Activated CD8-positive, alpha-beta T cell treated with anti-CD3 and anti-CD28 coated beads, Interleukin-2, amount 10 ng/mL, durations not matched to agents 7 days and 5 days (primary cell): ENCODE results near the gene ABI3. TPM values are rescaled to one million over a fixed set of nuclear protein-coding genes. Genes with fewer than 3 reads are reported as not detected.

Experiments used
- ATAC-seq: fragments of 150-1000 bp; cut with Tn5 transposase; one replicate; pipeline ENCODE4 v1.10.0; 2021; ENCODE audit warnings: moderate library complexity
- CTCF ChIA-PET: fragments of 350-600 bp; sonication (Branson Sonifier 250); formaldehyde crosslinking; loops from one replicate; lab custom pipeline; 2021; ENCODE audit warnings: antibody characterized with exemption; lab: Charles Lee
- POLR2A ChIA-PET: fragments of 350-600 bp; sonication (Branson Sonifier 250); formaldehyde crosslinking; loops from one replicate; lab custom pipeline; 2021; ENCODE audit warnings: antibody characterized with exemption; lab: Charles Lee
- DNase-seq: peaks from one replicate; pipeline ENCODE4 v3.0.0-alpha.2; 2020
- H3K27ac Mint-ChIP-seq: one replicate; pipeline ENCODE4 v1.8.0; 2021; ENCODE audit warnings: mild to moderate bottlenecking, mixed read lengths
- H3K27me3 Mint-ChIP-seq: one replicate; pipeline ENCODE4 v1.8.0; 2021; ENCODE audit warnings: low read depth, mixed read lengths
- H3K36me3 Mint-ChIP-seq: one replicate; pipeline ENCODE4 v1.8.0; 2021; ENCODE audit warnings: low read depth, mixed read lengths
- H3K4me1 Mint-ChIP-seq: one replicate; pipeline ENCODE4 v1.8.0; 2021; ENCODE audit warnings: low read depth, mixed read lengths
- H3K4me3 Mint-ChIP-seq: one replicate; pipeline ENCODE4 v1.8.0; 2021; ENCODE audit warnings: mild to moderate bottlenecking, mixed read lengths
- H3K9me3 Mint-ChIP-seq: one replicate; pipeline ENCODE4 v1.8.0; 2022; ENCODE audit warnings: mixed read lengths; ENCODE audit not compliant: insufficient read depth
- total RNA-seq, 2 experiments: library from RNA; stranded (reverse); gene quantifications; one replicate each; pipeline ENCODE4 v1.2.3, GENCODE V29; 2021

Gene ABI3
- total RNA-seq, 2 experiments from 2014 or later: 110 to 117 TPM

DNA sequence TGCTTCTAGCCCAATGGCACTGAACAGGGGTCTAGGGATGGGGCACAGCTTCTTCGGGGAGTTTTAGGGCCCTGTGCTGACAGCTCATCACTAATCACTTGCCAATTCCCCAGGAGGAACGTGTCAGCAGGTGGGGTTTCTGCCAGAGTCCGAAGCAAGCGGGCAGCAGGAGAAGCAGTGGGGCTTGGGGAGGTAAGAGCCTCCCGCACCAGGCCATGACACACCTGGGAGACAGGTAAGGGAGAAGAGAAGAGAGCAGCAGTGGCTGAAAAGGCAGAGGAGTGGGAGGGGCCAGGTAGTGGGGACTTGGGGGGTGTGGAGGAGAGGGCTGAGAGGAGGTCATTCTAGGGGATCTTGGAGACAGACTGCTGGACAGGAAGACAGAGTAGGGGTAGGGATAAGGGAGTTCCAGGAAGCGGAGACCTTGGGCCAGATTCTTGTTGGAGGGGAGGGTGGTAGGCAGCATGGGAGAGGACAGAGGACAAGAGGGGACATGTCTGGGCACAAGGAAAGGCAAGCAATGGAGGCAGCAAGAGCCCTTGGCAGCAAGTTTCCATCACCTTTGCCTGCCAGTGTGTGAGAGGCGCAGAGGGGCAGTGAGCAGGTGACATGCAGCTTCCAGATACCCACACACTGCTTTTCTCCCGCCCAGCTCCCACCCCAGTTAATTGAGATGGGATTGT is 15.2 kb downstream of the ABI3 start:
- H3K9me3 Mint-ChIP-seq: no peaks in the 10 kb centered on the region
- ChIA-PET CTCF (interaction anchor here (1.3 to 7.2 kb wide), 8 partner anchors 10 to 193 kb away, joined by 3 to 92 read pairs (median 14); partner anchors contain the start of genes ABI3 and GNGT2), POLR2A (interaction anchor here (1.1 to 6.0 kb wide), 5 partner anchors 11 to 44 kb away, joined by 5 to 39 read pairs (median 6); partner anchors contain the start of genes ABI3 and GNGT2)
- H3K4me1 Mint-ChIP-seq: peaks cover 69% of the 10 kb centered on the region
- peaks cover 5% of the 10 kb centered on the region for H3K27me3 Mint-ChIP-seq
- ATAC-seq: no peak
- H3K27ac Mint-ChIP-seq: peak overlapping the region; percentile 44
- no peak overlapping the region for H3K4me3 Mint-ChIP-seq
- no peak for DNase-seq
- H3K36me3 Mint-ChIP-seq: peaks cover 52% of the 10 kb centered on the region

DNA sequence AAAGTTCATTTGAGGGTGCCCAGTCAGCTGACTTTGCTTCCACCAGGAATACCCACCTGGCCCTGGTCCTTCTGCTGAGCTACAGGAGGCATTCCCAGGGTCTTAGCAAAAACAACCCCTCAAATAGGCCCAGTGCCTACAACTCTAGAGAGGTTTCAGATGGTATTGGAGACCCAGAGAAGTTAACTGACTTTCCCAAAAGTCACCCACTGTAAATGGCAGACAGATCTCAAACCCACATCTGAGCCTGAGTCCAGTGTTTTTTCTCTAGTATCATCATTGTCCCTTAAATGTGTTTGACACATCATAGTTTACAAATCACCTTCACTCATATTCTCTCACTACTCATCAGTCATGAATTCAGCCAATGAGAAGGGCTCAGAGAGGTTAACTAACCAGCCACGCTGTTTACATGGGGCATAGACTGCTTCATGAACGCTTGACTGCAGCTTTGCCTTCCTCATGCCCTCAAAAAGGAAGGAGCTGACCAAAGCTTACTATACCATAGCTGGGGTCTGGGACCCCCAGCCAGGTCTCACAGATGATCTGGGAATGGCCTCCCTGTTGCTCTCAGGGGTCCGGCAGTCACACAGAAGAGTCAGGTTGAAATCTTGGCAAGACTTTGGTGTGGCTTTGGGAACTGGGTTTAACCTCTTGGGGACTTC is 16.4 kb downstream of the ABI3 start:
- H3K4me3 Mint-ChIP-seq: no peak overlapping the region
- no peak for ATAC-seq
- DNase-seq: no peak
- peaks cover 74% of the 10 kb centered on the region for H3K4me1 Mint-ChIP-seq
- peaks cover 12% of the 10 kb centered on the region for H3K27me3 Mint-ChIP-seq
- no peaks in the 10 kb centered on the region for H3K9me3 Mint-ChIP-seq
- H3K36me3 Mint-ChIP-seq: peaks cover 44% of the 10 kb centered on the region
- H3K27ac Mint-ChIP-seq: peak overlapping the region; percentile 57
- POLR2A ChIA-PET: interaction anchor here (0.9 to 6.0 kb wide), 6 partner anchors 12 to 45 kb away, joined by 3 to 39 read pairs (median 6); partner anchors contain the start of genes ABI3 and GNGT2
- CTCF ChIA-PET: interaction anchor here (0.6 to 7.2 kb wide), 14 partner anchors 8 to 247 kb away, joined by 3 to 92 read pairs (median 4); partner anchors contain the start of genes ABI3 and GNGT2

DNA sequence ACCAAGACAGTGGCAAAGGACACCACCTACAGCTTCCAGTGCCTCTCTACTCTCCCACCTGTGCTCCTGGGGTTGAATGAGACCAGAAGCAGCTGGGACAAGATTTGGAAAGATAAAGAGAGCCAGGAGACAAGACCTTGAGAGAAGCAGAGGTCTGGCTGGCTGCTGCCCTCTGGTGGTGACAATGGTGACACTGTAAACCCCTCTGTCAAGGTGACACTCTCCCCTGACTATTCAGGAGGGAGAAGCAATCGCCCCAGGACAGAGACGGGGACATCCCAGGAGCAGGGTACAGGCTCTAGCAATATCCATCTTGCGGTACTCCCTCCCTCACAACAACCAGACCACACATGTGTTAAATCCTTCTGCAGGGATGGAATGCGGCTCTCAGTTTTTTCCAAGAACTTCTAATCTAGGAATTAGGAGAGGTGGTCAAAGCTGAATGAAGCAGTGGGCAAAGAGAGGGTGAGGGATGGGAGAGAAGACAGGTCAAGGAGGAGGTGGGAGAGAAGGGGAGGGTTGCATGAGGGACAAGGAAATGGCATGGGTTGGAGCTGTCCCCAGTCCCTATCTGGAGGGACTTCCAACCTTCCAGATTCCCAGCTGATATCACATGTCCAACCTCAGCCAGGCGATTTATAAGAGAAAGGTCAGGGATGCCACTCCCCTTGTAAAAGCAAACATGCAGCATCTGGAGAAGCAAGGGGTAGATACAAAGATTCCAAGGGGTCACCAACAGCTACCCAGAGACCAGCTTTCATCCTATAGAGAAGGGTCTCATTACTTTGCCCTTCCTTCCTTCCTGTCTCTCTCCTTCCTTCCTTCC is 17.1 kb downstream of the ABI3 start:
- ATAC-seq (peak; percentile 38), DNase-seq (peak; percentile 88)
- ChIA-PET CTCF (interaction anchor here (0.7 to 7.2 kb wide), 21 partner anchors 8 to 376 kb away, joined by 3 to 92 read pairs (median 3); partner anchors contain the start of genes ABI3 and GNGT2), POLR2A (interaction anchor here (0.8 to 6.0 kb wide), 7 partner anchors 9 to 46 kb away, joined by 3 to 39 read pairs (median 5); partner anchors contain the start of genes ABI3 and GNGT2)
- H3K4me3 Mint-ChIP-seq: no peak overlapping the region
- H3K27me3 Mint-ChIP-seq: peaks cover 13% of the 10 kb centered on the region
- H3K9me3 Mint-ChIP-seq: no peaks in the 10 kb centered on the region
- peaks cover 67% of the 10 kb centered on the region for H3K4me1 Mint-ChIP-seq
- peak overlapping the region; percentile 43 for H3K27ac Mint-ChIP-seq
- H3K36me3 Mint-ChIP-seq: peaks cover 37% of the 10 kb centered on the region

DNA sequence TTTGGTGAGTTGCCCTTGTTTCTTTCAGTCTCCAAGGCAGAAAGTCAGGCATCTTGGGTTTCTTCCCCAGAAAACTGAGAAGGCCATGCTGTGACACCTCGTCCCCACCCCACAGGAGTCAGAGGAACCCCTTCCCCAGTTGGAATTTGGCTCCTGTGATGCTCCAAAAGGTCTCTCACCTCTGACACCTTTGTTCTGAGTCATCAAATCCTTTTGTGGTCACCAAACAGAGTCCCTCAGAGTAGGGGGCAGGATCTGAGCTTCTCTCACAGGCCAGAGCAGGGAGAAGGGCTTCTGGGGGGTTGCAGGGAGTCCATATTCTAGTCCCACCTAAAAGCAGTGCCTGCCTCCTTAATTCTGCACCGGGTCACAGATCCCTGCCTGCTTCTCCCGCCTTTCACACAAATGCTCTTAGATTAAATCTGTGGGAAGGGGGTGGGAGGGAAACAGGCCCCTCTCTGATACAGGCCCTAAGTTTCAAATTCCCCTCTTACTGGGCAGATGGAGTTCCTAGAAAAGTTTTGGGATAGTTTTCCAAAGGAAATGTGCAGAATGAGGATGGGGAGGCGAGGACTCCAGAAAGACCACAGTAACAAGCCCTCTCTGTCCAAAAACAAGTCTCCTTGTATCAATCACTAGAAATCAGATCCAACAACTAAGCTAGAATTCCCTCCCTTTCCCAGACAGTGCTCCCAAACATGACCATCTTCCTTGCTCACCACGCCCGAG is 18.7 kb downstream of the ABI3 start:
- peaks cover 24% of the 10 kb centered on the region for H3K36me3 Mint-ChIP-seq
- H3K4me3 Mint-ChIP-seq: no peak overlapping the region
- DNase-seq (no peak), ATAC-seq (no peak)
- H3K27me3 Mint-ChIP-seq: peaks cover 15% of the 10 kb centered on the region
- peaks cover 53% of the 10 kb centered on the region for H3K4me1 Mint-ChIP-seq
- CTCF ChIA-PET: interaction anchor here (1.0 to 7.2 kb wide), 6 partner anchors 20 to 197 kb away, joined by 3 to 92 read pairs (median 4); no protein-coding TSS in a partner anchor
- no peaks in the 10 kb centered on the region for H3K9me3 Mint-ChIP-seq
- POLR2A ChIA-PET: interaction anchor here (0.5 to 1.2 kb wide), 7 partner anchors 11 to 322 kb away, joined by 3 to 5 read pairs (median 3); partner anchors contain the start of genes ABI3 and GNGT2
- no peak overlapping the region for H3K27ac Mint-ChIP-seq

DNA sequence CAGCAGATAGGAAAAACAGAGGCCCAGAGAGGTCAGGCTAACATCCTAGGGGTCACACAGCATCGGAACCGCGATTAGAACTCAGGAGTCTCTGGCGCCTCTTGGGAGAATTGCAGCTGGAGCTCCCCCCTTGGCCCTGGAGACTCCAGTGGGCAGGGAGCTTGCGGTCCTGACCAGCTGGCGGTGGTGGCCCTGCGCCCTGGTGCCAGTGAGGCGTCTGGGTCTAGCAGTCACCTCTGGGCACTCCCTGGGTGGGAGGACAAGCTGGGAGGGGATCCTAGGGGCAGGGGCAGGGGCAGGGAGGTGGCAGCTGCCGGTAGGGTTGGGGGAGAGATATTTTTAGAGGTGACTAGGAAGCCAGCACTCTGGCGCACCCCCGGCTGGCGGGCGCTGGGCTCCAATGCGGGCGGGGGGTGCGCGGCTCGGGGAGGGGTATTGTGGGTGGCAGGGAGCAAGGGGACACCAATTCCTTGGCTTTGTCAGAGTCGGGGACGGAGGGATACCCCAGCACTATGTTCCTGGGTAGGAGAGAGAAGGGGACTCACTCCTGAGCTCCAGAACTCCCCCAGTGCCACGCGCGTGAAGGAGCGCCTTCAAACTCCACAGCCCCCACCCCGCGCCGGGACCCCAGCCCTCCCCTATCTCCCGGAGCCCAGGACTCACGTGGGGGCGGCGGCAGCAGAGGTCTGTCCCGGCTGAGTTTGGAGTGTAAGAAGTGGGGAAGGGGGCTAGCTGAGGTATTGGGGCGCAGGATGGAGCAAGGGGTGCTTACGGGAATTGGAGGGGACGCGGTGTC is 19.5 kb downstream of the ABI3 start:
- ATAC-seq (peak; percentile 3), DNase-seq (no peak)
- ChIA-PET CTCF (interaction anchor here (1.0 to 7.2 kb wide), 5 partner anchors 21 to 198 kb away, joined by 3 to 92 read pairs (median 4); no protein-coding TSS in a partner anchor), POLR2A (interaction anchor here (0.5 to 1.2 kb wide), 7 partner anchors 12 to 322 kb away, joined by 3 to 5 read pairs (median 3); partner anchors contain the start of genes ABI3 and GNGT2)
- no peak overlapping the region for H3K27ac Mint-ChIP-seq
- no peaks in the 10 kb centered on the region for H3K9me3 Mint-ChIP-seq
- peaks cover 15% of the 10 kb centered on the region for H3K27me3 Mint-ChIP-seq
- H3K36me3 Mint-ChIP-seq: peaks cover 20% of the 10 kb centered on the region
- peak overlapping the region; percentile 79 for H3K4me3 Mint-ChIP-seq
- H3K4me1 Mint-ChIP-seq: peaks cover 46% of the 10 kb centered on the region

DNA sequence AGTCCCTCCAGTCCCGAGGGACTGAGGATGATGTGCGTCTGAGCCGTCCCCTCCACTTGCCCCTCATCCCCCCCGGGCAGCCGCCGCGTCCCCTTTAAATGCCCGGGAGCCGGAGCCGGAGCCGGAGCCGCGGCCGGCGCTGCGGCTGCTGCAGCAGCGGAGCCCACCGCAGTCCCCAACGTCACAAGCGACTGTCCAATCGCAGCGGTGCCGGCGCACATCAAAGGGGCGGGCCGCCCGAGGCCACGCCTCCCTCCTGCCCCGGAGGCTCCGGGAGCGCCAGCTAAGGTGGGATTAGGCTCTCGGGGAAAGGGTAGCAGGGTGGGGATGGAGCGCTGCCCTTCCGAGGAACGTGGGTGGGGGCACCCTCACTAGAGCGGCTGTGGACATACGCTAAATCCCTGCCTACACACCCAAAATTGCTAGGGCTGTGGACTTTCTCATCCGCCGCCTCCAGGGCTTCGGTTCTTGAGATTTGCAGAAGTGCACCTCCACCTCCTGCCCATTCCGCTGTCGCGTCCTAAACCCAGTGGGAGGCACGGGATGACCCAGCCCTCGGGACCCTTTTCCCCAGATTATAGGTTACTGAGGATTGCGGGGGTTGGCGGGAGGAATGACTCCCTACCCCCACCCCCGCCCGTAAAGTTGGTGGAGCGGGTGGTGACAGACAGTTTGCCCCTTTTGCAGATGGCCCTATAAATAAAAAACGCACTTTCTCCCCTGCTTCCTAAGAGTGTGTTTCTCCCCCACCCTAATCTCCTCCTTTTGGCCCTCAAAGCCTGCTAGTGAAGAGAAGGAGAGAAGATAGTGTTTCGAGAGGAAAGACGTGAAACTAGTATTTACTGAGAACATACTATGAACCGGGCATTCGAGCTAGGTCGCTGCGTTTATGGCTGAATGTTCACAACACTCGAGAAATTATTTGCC is 20.4 kb downstream of the ABI3 start, which contains the start of gene PHOSPHO1:
PHOSPHO1 (minus strand) TSS at position 152 of the 927 bp plus-strand sequence. CDS start 4,096 bp downstream, outside the sequence.
- Mint-ChIP-seq H3K9me3 (no peaks in the 10 kb centered on the region), H3K27ac (peak within 1 kb of the TSS; percentile 75), H3K4me3 (peak within 1 kb of the TSS; percentile 79), H3K4me1 (peaks cover 40% of the 10 kb centered on the region), H3K36me3 (peaks cover 14% of the 10 kb centered on the region), H3K27me3 (peaks cover 19% of the 10 kb centered on the region)
- DNase-seq (peak; percentile 91), ATAC-seq (peak; percentile 88)
- ChIA-PET CTCF (interaction anchor here (1.0 to 7.2 kb wide), 6 partner anchors 26 to 198 kb away, joined by 3 to 92 read pairs (median 4); no protein-coding TSS in a partner anchor), POLR2A (interaction anchor here (1.0 to 1.2 kb wide), 2 partner anchors 12 to 50 kb away, joined by 3 to 4 read pairs; no protein-coding TSS in a partner anchor)

DNA sequence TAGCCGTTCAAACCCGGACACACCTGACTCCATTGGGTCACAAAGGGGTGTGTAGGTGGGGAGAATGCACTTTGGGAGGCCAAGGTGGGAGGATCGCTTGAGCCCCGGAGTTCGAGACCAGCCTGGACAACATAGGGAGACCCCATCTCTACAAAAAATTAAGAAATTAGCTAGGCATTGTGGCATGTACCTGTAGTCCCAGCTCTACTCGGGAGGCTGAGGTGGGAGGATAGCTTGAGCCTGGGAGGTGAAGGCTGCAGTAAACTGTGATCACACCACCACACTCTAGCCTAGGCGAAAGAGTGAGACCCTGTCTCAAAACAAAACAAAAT is 21.0 kb downstream of the ABI3 start:
- Mint-ChIP-seq H3K4me1 (peaks cover 38% of the 10 kb centered on the region), H3K36me3 (peaks cover 10% of the 10 kb centered on the region), H3K27ac (peak overlapping the region; percentile 75), H3K4me3 (peak overlapping the region; percentile 79), H3K27me3 (peaks cover 23% of the 10 kb centered on the region), H3K9me3 (no peaks in the 10 kb centered on the region)
- POLR2A ChIA-PET: interaction anchor here (0.6 to 1.2 kb wide), 3 partner anchors 11 to 51 kb away, joined by 3 to 4 read pairs (median 3); no protein-coding TSS in a partner anchor
- DNase-seq (no peak), ATAC-seq (no peak)
- CTCF ChIA-PET: interaction anchor here (1.0 to 1.5 kb wide), 6 partner anchors 27 to 199 kb away, joined by 3 to 10 read pairs (median 3); no protein-coding TSS in a partner anchor

DNA sequence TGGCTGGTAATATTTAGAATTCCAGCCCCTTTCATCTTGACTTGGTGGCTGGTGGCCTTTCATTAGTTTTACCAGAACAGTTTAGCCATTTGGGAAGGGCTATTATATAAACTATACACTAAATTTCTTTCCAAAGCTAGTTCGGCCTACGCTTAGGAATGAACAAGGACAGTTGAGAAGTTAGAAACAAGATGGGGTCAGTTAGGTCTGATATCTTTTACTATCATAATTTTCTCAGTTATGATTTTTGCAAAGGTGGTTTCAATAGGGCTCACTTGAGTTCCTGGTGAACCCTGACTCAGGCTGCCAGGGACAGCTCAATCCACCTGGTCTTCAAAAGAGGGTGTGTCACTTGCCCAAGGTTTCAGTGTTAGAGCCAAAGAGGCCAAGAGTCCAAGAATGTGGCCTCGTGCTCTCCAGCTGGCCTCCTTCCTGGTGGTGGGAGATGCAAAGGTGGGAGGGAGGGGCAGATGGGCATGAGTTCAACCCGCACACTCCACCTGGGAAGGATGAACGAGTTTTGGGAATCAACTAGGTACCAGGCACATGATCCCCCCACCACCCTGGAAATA is 24.1 kb downstream of the ABI3 start:
- POLR2A ChIA-PET: interaction anchor here (0.6 kb wide), 1 partner anchor 72 kb away, joined by 3 read pairs; no protein-coding TSS in a partner anchor
- H3K36me3 Mint-ChIP-seq: no peaks in the 10 kb centered on the region

More for the DNA sequence above, 24.1 kb downstream of the ABI3 start:
- Mint-ChIP-seq H3K4me1 (peaks cover 19% of the 10 kb centered on the region), H3K27ac (no peak overlapping the region), H3K27me3 (peaks cover 20% of the 10 kb centered on the region), H3K9me3 (no peaks in the 10 kb centered on the region), H3K4me3 (no peak overlapping the region)
- ATAC-seq (no peak), DNase-seq (no peak)
- CTCF ChIA-PET: interaction anchor here (0.8 to 1.7 kb wide), 4 partner anchors 12 to 57 kb away, joined by 3 to 6 read pairs (median 4); no protein-coding TSS in a partner anchor
